ENCODE measurements around the gene PCNX1.
"Not testable (repeated sequence)": the region's sequence is repeated elsewhere in the genome, so short reads cannot be mapped to it uniquely, and the experiment has no call there.

PCNX1 gene

GRCh38 chr14:71022939-71023338 lies 115.7 kb downstream of the PCNX1 start:
- DNase-seq = no peak

GRCh38 chr14:71029236-71029781 lies 122.0 kb downstream of the PCNX1 start:
- no peak for DNase-seq

- DNase-seq = no peak
Measured at GRCh38 chr14:71031000-71031399, 123.7 kb downstream of the PCNX1 start.

- no peak for DNase-seq
Measured at GRCh38 chr14:71036433-71036832, 129.2 kb downstream of the PCNX1 start.

GRCh38 chr14:71048393-71048792 lies 141.1 kb downstream of the PCNX1 start:
- DNase-seq = no peak

GRCh38 chr14:71049435-71050133 lies 142.3 kb downstream of the PCNX1 start:
- DNase-seq = no peak

- DNase-seq = no peak
Measured at GRCh38 chr14:71050227-71050823, 143.1 kb downstream of the PCNX1 start.

- no peak for DNase-seq
Measured at GRCh38 chr14:71054706-71055105, 147.4 kb downstream of the PCNX1 start.

- no peak for DNase-seq
Measured at GRCh38 chr14:71056168-71056567, 148.9 kb downstream of the PCNX1 start.

- DNase-seq = no peak
Measured at GRCh38 chr14:71060274-71060673, 153.0 kb downstream of the PCNX1 start.

GRCh38 chr14:71060825-71061455 lies 153.7 kb downstream of the PCNX1 start:
- DNase-seq = no peak

GRCh38 chr14:71061458-71061857 lies 154.2 kb downstream of the PCNX1 start:
- no peak for DNase-seq

GRCh38 chr14:71062581-71063303 lies 155.5 kb downstream of the PCNX1 start:
- no peak for DNase-seq

GRCh38 chr14:71063351-71063750 lies 156.1 kb downstream of the PCNX1 start:
- no peak for DNase-seq

- not testable (repeated sequence) for DNase-seq
Measured at GRCh38 chr14:71064747-71065146, 157.5 kb downstream of the PCNX1 start.

- DNase-seq = no peak
Measured at GRCh38 chr14:71070169-71070568, 162.9 kb downstream of the PCNX1 start.

GRCh38 chr14:71071042-71071441 lies 163.8 kb downstream of the PCNX1 start:
- DNase-seq = no peak

GRCh38 chr14:71076462-71077092 lies 169.3 kb downstream of the PCNX1 start:
- DNase-seq = no peak

- no peak for DNase-seq
Measured at GRCh38 chr14:71078500-71078899, 171.2 kb downstream of the PCNX1 start.

- no peak for DNase-seq
Measured at GRCh38 chr14:71086567-71086966, 179.3 kb downstream of the PCNX1 start.

GRCh38 chr14:71089971-71090370 lies 182.7 kb downstream of the PCNX1 start:
- no peak for DNase-seq

GRCh38 chr14:71094722-71095121 lies 187.5 kb downstream of the PCNX1 start:
- no peak for DNase-seq

GRCh38 chr14:71096947-71097346 lies 189.7 kb downstream of the PCNX1 start:
- DNase-seq = no peak
